ENCODE data around the gene ATN1.

Gene ATN1

DNA sequence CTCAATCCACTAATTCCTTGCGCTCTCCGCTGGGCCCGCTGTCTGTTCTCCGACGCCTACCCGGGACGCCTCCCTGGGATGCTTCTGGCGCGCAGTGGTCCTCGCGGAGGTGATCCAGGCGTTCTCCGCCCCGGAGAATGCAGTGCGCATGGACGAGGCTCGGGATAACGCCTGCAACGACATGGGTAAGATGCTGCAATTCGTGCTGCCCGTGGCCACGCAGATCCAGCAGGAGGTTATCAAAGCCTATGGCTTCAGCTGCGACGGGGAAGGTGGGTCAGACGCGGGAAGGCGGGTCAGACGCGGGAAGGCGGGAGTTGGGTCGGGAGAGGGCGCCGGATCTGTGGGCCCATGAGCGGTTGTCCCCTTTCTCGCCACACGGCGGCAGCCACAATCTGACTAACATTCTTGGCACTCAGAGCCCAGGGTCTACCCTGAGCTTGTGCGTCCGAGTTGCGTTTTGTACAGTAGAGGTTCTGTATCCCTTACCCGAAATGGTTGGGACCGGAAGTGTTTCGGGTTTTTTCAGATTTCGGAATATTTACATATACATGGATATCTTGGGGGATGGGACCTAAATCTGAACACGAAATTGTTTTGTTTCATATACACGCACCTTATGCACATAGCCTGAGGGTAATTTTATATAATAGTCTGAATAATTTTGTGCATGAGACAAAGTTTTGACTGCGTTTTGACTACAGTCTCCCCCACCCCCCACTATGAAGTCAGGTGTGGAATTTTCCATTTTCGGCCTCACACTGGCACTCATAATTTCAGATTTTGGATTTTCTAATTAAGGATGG lies 16.8 kb downstream of the ATN1 start:
- peak; percentile 80 to 84 for DNase-seq

DNA sequence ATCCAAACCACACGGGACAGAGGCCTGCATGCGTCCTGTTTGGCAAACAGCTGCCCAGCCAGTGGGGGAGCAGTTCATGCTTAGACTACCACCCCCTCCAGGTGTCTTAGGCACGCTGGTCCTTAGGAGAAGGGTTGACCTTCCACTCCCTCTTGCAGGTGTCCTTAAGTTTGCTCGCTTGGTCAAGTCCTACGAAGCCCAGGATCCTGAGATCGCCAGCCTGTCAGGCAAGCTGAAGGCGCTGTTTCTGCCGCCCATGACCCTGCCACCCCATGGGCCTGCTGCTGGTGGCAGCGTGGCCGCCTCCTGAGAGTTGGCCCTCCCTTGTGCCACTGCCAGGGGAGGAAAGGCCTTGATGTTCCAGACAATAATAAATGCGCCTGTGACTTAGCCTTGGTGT lies 17.9 kb downstream of the ATN1 start:
- no peak for DNase-seq

DNA sequence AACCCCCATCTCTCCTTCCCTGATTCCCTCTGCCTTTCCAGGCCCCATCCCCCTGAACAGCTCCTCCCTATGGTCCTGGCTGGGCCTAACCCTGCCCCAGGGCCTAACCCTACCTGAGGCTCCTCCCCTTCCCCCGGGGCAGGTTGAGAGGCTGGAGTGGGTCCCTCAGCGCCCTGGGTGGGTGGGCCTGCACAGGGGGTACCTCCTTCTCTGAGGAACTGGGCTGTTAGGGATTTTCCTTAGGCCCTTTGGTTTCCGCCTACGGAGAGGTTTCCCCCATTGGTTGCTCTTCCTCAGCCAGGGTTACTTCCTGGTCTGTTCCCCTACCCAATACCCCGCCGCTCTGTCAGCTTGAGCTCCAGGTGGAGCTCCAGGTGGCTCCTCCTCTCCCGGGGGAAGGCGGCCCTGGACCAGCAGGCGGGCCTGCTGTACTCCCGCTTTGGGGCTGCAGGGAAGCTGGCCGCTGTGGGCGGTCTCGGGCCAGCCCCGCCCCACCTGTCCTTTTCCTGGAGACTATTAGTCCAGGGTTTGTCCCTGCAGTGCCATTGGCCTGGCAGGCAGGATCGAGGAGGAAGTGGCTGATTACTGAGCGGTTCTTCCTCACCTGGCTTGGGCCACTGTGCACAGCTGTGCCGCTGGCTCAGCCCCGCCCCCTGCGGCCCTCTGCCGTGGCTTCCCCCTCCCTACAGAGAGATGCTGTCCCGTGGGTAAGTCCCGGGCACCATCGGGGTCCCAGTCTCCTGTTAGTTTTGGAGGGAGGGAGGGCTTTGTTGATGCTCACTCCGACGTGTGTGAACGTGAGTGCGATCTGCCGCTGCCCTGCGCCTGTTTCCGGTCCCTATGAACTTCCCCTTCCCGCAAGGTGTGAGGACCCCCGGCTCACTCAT lies 18.5 kb downstream of the ATN1 start:
- peak in 1 of 2 donors; percentile 53 for DNase-seq

DNA sequence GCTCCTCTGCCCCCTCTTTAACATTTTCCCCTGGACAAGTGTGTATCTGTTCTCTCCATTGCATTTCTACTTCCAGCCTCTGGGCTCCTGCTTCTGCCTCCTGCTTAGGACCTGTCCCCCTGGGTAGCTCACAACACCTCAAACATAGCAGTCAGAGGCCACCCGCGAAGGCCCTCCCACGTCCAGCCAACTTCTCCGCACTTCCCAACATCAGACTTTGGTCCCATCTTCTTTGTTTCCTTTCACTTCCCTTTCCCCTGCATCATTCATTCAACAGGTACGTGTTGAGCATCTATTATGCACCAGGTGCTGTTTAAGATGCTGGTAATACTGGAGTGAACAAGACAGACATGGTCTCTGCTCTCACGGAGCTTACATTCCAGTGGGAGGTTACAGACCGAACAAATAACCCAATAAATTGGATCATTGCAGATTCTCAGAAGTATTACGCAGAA lies 19.2 kb downstream of the ATN1 start:
- no peak for DNase-seq

DNA sequence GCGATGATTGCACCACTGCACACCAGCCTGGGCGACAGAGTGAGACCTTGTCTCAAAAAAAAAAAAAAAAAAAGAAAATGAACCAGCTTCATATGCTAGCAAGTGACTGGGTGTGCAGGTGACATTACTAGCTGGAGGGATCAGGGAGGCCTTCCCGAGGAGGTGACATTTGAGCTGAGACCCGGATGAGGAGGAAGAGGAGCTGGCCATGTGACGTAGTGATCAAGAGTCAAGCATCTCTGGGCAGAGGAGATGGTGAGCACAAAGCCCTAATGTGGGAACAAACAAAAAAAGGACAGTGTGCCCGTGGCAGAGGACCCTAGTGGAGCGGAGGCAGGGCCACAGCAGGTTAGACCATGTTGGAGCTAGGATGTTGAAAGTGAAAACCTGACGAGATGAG lies 19.9 kb downstream of the ATN1 start:
- no peak for DNase-seq

DNA sequence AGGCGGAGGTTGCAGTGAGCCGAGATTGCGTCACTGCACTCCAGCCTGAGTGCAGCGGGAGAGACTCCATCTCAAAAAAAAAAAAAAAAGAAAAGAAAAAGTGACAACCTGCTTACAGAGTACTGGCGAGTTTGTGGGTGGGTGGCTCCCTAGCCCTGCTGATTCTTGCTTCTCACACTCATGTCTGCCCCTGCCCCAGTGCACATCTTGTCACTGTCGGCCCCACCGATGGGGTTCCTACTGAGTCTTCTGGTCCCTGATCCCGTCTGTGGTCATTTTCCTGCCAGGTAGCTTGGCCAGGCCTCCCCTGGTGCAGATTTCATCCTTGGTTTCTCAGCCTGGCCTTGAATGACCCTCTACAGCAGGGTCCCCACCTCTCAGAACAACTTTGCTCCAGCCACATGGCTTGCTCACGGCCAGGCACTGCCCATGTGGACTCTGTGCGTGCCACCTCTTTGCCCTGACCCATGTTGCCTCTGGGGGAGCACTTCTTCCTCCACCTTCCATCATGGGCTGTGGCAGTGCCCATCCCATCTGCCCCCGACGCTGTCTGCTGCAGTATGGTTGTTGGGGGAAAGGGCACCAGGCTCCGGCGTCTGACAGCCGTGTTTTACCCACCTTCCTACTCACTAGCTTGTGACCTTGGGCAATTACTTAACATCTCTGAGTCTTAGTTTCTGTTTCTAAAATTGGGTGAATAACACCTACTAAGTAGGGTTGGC lies 21.3 kb downstream of the ATN1 start:
- DNase-seq: no peak

DNA sequence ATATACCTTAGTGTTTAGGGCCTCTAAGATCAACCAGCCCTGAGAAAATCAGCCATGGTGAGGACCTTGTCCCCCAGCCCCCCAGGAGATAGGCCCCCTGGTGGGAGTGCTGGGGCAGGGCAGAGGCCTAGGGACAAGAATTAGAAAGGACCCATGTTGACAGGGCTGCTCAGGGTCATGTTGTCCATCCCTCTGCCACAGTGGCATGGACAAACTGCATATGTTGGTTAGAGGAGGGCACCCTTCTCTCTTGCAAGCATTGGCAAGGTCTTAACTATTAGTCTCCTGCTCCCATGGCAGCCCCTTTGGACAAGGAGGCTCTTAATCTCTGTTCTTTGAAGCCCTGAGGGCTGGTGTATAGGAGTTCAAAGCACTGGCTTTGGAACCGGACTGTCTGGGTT lies 22.6 kb downstream of the ATN1 start:
- no peak for DNase-seq

DNA sequence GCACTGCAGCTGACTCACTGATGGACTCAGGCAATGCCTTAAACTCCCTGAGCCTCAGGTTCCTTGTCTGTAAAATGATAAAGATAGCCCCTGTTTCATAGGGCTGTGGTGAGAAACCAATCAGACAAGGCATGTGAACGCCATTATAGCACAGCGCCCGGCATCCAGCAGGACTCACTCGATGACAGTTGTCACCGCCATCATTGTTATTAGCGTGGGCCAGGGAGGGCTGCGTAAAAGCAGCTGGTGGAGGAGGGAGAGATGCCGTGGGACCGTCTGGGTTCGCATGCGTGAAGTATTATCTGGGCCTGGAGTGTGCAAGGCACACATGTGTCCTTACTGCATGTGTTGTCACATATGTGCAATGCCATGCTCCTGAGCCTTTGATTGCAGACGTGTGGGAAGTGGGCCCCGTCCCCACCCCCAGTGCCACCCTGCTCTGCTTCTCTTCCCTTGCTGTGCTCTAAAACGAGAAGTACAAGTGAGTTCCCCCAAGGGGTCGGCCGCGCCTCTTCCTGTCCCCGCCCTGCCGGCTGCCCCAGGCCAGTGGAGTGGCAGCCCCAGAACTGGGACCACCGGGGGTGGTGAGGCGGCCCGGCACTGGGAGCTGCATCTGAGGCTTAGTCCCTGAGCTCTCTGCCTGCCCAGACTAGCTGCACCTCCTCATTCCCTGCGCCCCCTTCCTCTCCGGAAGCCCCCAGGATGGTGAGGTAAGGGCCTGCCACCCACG lies 23.2 kb downstream of the ATN1 start, which contains the start of gene PTPN6:
Gene PTPN6 (plus strand): TSS at position 546 of the 730 bp plus-strand sequence. CDS start 157 bp downstream, at position 703.
- peak in 1 of 2 donors; percentile 45 for DNase-seq

DNA sequence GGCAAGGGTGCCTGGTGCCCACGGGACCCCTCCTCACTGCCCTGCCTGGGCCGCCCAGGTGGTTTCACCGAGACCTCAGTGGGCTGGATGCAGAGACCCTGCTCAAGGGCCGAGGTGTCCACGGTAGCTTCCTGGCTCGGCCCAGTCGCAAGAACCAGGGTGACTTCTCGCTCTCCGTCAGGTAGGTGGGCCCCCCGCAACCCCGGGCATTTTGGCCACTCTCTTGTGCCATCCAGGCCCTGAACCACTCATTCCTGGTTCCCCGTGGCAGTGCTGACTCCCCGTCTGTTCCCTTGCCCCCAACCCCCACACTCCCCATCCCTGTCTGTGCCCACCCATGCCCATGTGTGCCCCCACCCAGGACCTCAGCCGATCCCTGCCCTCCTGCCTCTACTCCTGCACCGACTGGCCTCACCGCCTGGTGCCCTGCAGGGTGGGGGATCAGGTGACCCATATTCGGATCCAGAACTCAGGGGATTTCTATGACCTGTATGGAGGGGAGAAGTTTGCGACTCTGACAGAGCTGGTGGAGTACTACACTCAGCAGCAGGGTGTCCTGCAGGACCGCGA lies 23.9 kb downstream of the ATN1 start:
- no peak for DNase-seq

DNA sequence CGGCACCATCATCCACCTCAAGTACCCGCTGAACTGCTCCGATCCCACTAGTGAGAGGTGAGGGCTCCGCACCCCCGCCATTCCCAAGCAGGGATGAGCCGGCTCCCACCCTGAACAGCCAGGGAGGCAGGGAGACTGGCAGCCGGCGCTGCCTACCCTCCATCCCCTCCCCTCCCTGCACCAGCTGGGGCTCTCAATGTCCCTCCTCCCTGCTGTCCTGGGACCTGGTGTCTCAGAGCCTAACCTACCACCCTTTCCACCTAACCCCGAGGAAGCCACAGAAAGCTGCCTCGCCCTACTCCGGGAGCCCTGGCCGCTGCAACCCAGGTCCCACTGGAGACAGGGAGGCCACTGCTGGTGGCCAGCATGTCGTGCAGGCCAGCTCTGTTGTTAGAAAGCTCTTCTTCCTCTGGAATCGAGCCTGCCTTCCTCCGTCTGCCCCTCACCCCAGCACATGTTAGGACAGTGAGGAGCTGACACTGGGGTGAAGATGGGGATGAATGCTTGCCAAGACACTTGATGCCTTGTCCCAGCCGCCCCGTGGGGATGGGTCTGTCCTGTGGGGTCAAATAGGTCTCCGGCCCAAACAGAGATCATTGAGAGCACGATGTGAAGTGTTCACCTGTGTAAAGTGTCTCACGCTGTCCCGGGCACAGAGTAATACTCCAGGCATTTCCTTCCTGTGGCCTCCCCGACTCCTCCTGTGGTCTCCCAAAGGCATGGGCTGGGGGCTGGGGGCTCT lies 24.5 kb downstream of the ATN1 start:
- no peak for DNase-seq

DNA sequence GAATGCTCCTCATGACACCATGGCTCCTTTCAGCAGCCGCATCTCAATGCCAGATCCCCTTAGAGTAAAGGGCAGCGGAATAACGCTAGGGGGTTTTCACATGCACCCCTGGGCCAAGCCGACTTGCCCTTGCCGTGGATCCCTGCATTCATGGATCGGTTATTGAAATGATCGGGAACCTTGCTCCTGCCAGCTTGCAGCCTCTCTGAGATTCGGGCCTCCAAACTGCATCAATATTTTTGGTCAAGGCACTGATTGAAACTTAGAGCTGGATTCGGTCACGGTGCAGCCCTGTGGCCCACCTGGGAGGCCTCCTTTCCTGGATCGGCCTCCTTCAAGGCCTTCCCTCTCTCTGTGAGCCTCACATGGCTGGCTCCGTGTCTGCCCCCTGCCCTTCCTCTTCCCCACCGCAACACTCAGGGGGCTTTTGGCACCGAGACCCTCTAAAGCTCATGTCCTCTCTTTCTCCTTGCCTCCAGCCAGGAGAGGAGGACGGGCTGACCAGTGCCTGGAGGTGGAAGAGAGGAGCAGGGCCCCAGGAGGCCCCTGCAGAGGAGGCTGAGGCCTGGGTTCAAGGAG lies 25.2 kb downstream of the ATN1 start:
- no peak for DNase-seq

DNA sequence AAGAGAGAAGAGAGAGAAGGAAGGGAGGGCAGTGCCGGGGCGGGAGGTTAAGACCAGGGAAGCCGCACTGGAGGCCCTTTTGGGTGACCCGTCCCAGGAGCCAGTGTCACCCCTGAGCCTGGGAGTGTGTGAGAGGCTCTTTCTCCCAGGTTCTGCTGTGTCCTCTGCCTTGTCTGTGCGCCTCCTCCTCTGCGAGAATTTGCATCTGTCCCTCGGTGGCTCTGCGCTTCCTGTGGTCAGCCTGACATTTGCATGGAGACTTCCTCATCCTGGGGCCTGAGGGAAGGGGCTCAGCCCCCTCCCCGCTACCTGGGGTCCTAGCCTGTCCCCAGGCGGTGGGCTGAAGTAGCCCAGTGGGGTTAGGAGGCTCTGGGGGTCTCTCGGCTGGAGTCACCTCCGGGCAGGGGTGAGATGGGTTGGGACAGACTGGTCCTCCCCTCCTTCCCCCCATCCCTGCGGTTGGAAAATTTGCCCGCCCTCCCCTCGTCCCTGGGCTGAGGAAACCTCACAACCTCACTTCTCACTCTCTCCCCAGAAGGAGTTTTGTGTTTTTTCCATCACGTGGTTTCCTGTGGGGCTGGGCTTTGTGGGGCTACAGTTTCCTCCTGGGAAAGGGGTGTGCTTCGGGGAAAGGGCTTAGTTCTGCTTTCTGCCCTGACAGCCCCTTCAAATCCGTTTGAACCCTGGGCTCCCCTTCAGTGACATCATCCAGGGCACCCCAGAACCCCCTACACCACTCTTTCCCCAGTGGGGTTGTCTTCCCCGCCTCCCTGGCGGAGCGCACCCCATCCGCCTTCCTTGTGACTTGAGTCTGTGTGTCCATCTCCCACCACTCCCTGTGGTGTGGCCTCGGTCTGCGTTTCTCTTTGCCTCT lies 25.9 kb downstream of the ATN1 start:
- DNase-seq: peak; percentile 64 to 71

DNA sequence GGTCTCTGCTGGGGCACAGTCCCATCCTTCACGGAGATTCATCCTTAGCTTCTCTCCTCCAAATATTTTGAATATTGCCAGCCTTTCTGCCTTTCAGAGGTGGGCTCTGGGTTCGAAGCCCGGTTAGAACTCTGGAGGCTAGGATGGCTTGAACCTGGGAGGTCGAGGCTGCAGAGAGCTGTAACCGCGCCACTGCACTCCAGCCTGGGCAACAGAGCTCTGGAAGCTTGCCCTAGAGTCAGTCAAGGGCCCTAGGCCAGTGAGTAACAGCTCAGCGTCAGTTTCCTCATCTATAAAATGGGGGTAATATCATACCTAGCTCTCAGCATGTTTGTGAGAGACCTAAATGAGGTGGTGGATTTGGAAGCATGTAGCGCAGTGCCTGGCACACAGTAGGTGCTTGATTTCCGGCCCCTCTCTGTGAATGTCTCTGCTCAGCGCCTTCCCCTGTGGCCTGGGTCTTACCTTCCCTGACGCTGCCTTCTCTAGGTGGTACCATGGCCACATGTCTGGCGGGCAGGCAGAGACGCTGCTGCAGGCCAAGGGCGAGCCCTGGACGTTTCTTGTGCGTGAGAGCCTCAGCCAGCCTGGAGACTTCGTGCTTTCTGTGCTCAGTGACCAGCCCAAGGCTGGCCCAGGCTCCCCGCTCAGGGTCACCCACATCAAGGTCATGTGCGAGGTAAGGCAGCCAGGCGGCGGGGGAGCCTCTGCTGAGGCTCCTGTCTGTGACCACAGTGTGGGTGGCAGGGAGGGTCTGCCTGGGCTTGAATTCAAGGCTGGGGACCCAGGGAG lies 26.8 kb downstream of the ATN1 start:
- DNase-seq: no peak

DNA sequence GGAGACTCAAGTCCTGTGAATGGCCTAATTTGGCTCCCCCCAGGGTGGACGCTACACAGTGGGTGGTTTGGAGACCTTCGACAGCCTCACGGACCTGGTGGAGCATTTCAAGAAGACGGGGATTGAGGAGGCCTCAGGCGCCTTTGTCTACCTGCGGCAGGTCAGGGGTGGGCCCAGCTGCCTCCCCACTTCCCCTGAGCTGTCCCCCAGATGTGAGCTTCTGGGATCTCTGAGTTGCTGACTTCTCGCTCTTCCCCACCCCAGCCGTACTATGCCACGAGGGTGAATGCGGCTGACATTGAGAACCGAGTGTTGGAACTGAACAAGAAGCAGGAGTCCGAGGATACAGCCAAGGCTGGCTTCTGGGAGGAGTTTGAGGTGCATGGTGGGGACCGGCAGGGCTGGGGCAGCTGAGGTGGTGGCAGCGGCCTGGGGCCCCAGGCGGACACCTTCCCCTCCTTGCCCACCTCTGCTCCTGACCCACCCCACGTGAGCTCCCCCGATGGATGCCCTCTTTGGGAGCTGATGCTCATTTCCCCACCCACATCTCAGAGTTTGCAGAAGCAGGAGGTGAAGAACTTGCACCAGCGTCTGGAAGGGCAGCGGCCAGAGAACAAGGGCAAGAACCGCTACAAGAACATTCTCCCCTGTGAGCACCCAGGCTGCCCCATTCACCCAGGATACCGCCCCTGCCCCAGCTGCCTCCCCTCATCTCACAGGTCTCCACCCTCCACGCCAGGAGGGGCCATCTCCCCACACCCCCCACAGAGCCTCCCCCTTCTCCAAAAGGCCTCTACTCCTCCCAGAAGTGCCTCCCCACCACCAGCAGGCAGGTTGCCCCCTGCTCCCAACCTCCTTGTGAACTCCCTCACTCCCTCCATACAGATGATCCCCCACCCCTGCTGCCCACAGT lies 27.6 kb downstream of the ATN1 start:
- no peak for DNase-seq

DNA sequence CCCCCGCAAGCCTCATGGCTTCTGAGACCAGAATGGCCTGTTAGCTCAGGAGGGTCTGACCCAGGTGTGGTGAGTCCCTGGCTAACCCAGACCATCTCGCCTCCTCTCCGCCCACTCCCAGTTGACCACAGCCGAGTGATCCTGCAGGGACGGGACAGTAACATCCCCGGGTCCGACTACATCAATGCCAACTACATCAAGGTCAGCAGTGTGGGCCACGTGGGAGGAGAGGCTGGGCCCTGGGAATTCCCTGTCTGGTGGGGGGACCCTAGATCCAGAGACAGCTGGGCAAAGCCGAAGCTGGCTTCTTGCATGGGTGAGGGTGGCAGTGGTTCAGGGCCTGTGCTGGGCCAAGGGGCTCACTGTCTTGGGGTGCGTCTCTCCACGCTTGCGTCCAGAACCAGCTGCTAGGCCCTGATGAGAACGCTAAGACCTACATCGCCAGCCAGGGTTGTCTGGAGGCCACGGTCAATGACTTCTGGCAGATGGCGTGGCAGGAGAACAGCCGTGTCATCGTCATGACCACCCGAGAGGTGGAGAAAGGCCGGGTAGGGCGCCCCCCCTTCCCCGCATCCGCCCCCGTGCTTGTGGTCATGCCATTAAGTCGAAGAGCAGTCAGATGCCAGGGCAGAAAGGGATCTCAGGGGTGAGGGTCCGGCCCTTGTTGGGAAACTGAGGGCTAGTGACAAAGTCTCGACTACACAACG lies 28.4 kb downstream of the ATN1 start:
- no peak for DNase-seq

DNA sequence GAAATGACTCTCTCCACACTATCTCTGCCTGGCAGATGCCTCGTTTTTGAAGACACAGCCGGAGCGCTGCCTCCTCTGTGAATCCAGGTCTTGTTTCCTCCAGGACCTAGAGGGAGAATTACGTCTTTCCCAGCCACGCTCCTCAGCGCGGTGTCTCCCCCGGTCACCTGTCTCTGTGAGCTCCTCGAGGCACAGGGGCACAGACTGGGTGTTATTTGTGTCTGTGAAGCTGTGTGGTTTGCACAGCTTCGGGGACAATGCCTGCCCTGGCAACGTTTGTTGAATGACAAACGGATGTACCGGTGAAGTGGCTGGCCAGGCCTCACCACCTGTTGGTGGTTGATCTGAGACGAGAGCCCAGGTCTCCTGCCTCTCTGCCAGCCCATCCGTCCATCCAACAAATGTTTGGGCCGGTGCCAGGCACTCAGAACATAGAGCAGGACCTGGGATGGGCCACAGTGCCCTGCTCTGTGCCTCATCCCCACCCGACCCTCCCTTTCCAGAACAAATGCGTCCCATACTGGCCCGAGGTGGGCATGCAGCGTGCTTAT lies 29.5 kb downstream of the ATN1 start:
- DNase-seq: no peak
